Measurements from ENCODE around the gene GPR35.
"Not testable (repeated sequence)": the region's sequence is repeated elsewhere in the genome, so short reads cannot be mapped to it uniquely, and the experiment has no call there.

- not testable (repeated sequence) for TF ChIP-seq CTCF (conservative IDR thresholded peaks at IDR 0.05); ZFX (IDR thresholded peaks at IDR 0.05)
These were observed 53.6 kb downstream of the GPR35 start for GRCh38 chr2:240678909-240679308.
